ENCODE data around the gene CNPY4. TPM values are rescaled to one million over a fixed set of nuclear protein-coding genes. Genes with fewer than 3 reads are reported as not detected.

Gene CNPY4
- total and polyA plus RNA-seq, 2 donors (not counting 3 experiments of a cell fraction or from before 2014, with no cell fraction given) = 28.6 to 33.7 TPM

GRCh38 chr7:100101016-100101862 lies 18.2 kb upstream of the CNPY4 start, which contains the start of the genes AP4M1 and MCM7:
Gene AP4M1, plus strand, starts transcription at chr7:100101643. Its CDS starts 72 bp downstream, at chr7:100101715.
Gene MCM7, minus strand, starts transcription at chr7:100101397. Its CDS starts 103 bp downstream, at chr7:100101294.
- Histone ChIP-seq H3K79me2 (ENCODE audit: control insufficient read depth, insufficient read depth, low read length) (peaks cover 38% of the 10 kb centered on the region), H3K9me3 (replicated peaks; ENCODE audit: control insufficient read depth, insufficient read depth, low read length) (no peaks in the 10 kb centered on the region), H3K4me3 (replicated peaks in 1 of 3; ENCODE audit: insufficient read depth in 1 of 3, low read depth in 1 of 3, low read length in 3 of 3) (peak within 1 kb of the TSS; percentile 74 to 96 (median 75)), H4K20me1 (replicated peaks; ENCODE audit: control insufficient read depth, extremely low read depth, insufficient read depth, low read length) (no peaks in the 10 kb centered on the region), H3K9ac (replicated peaks; ENCODE audit: extremely low read depth, insufficient read depth, low read length) (peak within 1 kb of the TSS; percentile 92), H3K27ac (ENCODE audit: insufficient read depth, low read depth, low read length) (peak within 1 kb of the TSS; percentile 84), H2AFZ (ENCODE audit: low read depth, low read length) (peak within 1 kb of the TSS; percentile 26), H3K4me1 (ENCODE audit: control insufficient read depth, extremely low read depth, insufficient read depth, low read length) (peaks cover 18% of the 10 kb centered on the region), H3K9me1 (replicated peaks; ENCODE audit: control insufficient read depth, extremely low read depth, insufficient read depth, low read length) (no peaks in the 10 kb centered on the region), H3K36me3 (ENCODE audit: control insufficient read depth in 2 of 2, extremely low read depth in 1 of 2, insufficient read depth in 2 of 2, low read length in 2 of 2) (peaks cover 24 to 35% of the 10 kb centered on the region in 2 experiments), H3K27me3 (ENCODE audit: control insufficient read depth in 2 of 2, insufficient read depth in 2 of 2, low read length in 2 of 2) (no peaks in the 10 kb centered on the region), H3K4me2 (ENCODE audit: insufficient read depth, low read length) (peak within 1 kb of the TSS; percentile 94)
- BruUV-seq (replicated peaks) = TSS peak; percentile 39
- dilution Hi-C loops (cut with MboI; ENCODE audit: extremely low pct_ligation_motif_present, low sequenced_read_pairs) (no loop called here), intact Hi-C loops (cut with micrococcal nuclease) (loop anchor here (1.0 to 10.0 kb wide), 7 partner anchors 14 to 1024 kb away; partner anchors contain the start of genes CNPY4, GPC2, LAMTOR4 and SERPINE1)
- FAIRE-seq (peak; percentile 99), DNase-seq (ENCODE audit: low read depth, low spot score) (peak; percentile 98)
- no peak for TF ChIP-seq FOS (IDR thresholded peaks at IDR 0.05; ENCODE audit: borderline replicate concordance, insufficient read depth, low read length)
- TF ChIP-seq, protein P1, sequence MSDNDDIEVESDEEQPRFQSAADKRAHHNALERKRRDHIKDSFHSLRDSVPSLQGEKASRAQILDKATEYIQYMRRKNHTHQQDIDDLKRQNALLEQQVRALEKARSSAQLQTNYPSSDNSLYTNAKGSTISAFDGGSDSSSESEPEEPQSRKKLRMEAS (IDR thresholded peaks at IDR 0.05; ENCODE audit: insufficient read depth, insufficient read length) = peak; percentile 98
- no peak for TF ChIP-seq CTCF (IDR thresholded peaks at IDR 0.05; ENCODE audit: extremely low read depth in 1 of 2, insufficient read depth in 1 of 2, low read depth in 1 of 2, low read length in 2 of 2)
- TF ChIP-seq JUN (IDR thresholded peaks at IDR 0.05; ENCODE audit: borderline replicate concordance, insufficient read depth, insufficient read length, low read depth) = no peak
- no peak for TF ChIP-seq EZH2 (IDR thresholded peaks at IDR 0.05; ENCODE audit: borderline replicate concordance, low read depth, low read length, severe bottlenecking)
- TF ChIP-seq POLR2AphosphoS5 (IDR thresholded peaks at IDR 0.05; ENCODE audit: insufficient read depth, low read depth, low read length) = peak; percentile 73
- peak; percentile 38 for TF ChIP-seq POLR2A (IDR thresholded peaks at IDR 0.05; ENCODE audit: low read depth, low read length)
- no peak for TF ChIP-seq MYC (IDR thresholded peaks at IDR 0.05; ENCODE audit: low read depth, low read length)
- TF ChIP-seq GATA2 (IDR thresholded peaks at IDR 0.05; ENCODE audit: insufficient read depth, insufficient read length, low read depth, low read length) = no peak
- ChIA-PET CTCF (interaction anchor here (0.7 to 2.8 kb wide), 14 partner anchors 9 to 107 kb away, joined by 3 to 18 read pairs (median 4); partner anchors contain the start of genes COPS6, MBLAC1 and ZSCAN21), POLR2A (interaction anchor here (0.6 to 2.8 kb wide), 7 partner anchors 11 to 32 kb away, joined by 3 to 15 read pairs (median 6); partner anchors contain the start of genes COPS6 and ZNF3)
